ENCODE measurements around the gene ZNF700.

Gene ZNF700

GRCh38 chr19:11979527-11979926, 54.6 kb downstream of the ZNF700 start:
- H3F3A ChIP-seq (ENCODE audit: insufficient read depth, low read length) = no peaks in the 10 kb centered on the region
- no peak overlapping the region for H3K4me2 ChIP-seq (ENCODE audit: low read depth, low read length)
- no peaks in the 10 kb centered on the region for H4K20me1 ChIP-seq (ENCODE audit: insufficient read depth, low read length)
- no peaks in the 10 kb centered on the region for H3K79me2 ChIP-seq (ENCODE audit: low read length)
- H3K4me3 ChIP-seq (ENCODE audit: low read length) = no peak overlapping the region
- no peaks in the 10 kb centered on the region for H3K27me3 ChIP-seq (replicated peaks; ENCODE audit: insufficient read depth, low read length)
- no peaks in the 10 kb centered on the region for H3K36me3 ChIP-seq (replicated peaks; ENCODE audit: insufficient read depth, low read length)
- no peaks in the 10 kb centered on the region for H3K9me2 ChIP-seq (replicated peaks; ENCODE audit: insufficient read depth, low read length)
- DNase-seq = no peak
- H2AFZ ChIP-seq (ENCODE audit: low read length) = no peak overlapping the region
- TF ChIP-seq EZH2 (optimal IDR thresholded peaks at IDR 0.05; ENCODE audit: low read depth, low read length) (no peak), CTCF (IDR thresholded peaks at IDR 0.05; ENCODE audit: low read length) (no peak), EZH2phosphoT487 (IDR thresholded peaks at IDR 0.05; ENCODE audit: low read length) (no peak)
- no peak overlapping the region for H3K9ac ChIP-seq (ENCODE audit: low read length)
- no peaks in the 10 kb centered on the region for H3K9me3 ChIP-seq (replicated peaks; ENCODE audit: insufficient read depth, low read length)
- no peak overlapping the region for H3K27ac ChIP-seq (ENCODE audit: low read length)
- H3K4me1 ChIP-seq (ENCODE audit: low read length) = no peaks in the 10 kb centered on the region

GRCh38 chr19:11982526-11982925, 57.6 kb downstream of the ZNF700 start:
- no peak for DNase-seq
- Histone ChIP-seq H4K20me1 (ENCODE audit: insufficient read depth, low read length) (no peaks in the 10 kb centered on the region), H3K4me3 (ENCODE audit: low read length) (no peak overlapping the region), H3K9ac (ENCODE audit: low read length) (no peak overlapping the region), H3K9me2 (replicated peaks; ENCODE audit: insufficient read depth, low read length) (no peaks in the 10 kb centered on the region), H3K4me2 (ENCODE audit: low read depth, low read length) (no peak overlapping the region), H3F3A (ENCODE audit: insufficient read depth, low read length) (peaks cover under 1% of the 10 kb centered on the region), H3K36me3 (replicated peaks; ENCODE audit: insufficient read depth, low read length) (no peaks in the 10 kb centered on the region), H3K27me3 (replicated peaks; ENCODE audit: insufficient read depth, low read length) (no peaks in the 10 kb centered on the region), H3K27ac (ENCODE audit: low read length) (no peak overlapping the region), H3K4me1 (ENCODE audit: low read length) (no peaks in the 10 kb centered on the region), H3K79me2 (ENCODE audit: low read length) (no peaks in the 10 kb centered on the region), H2AFZ (ENCODE audit: low read length) (no peak overlapping the region), H3K9me3 (replicated peaks; ENCODE audit: insufficient read depth, low read length) (no peaks in the 10 kb centered on the region)
- TF ChIP-seq EZH2phosphoT487 (IDR thresholded peaks at IDR 0.05; ENCODE audit: low read length) = no peak
- no peak for TF ChIP-seq EZH2 (optimal IDR thresholded peaks at IDR 0.05; ENCODE audit: low read depth, low read length)
- TF ChIP-seq CTCF (IDR thresholded peaks at IDR 0.05; ENCODE audit: low read length) = no peak

GRCh38 chr19:11984986-11985385, 60.1 kb downstream of the ZNF700 start:
- Histone ChIP-seq H3F3A (ENCODE audit: insufficient read depth, low read length) (peaks cover 15% of the 10 kb centered on the region), H3K9me3 (replicated peaks; ENCODE audit: insufficient read depth, low read length) (no peaks in the 10 kb centered on the region), H2AFZ (ENCODE audit: low read length) (no peak overlapping the region), H3K4me3 (ENCODE audit: low read length) (no peak overlapping the region), H3K36me3 (replicated peaks; ENCODE audit: insufficient read depth, low read length) (no peaks in the 10 kb centered on the region), H4K20me1 (ENCODE audit: insufficient read depth, low read length) (no peaks in the 10 kb centered on the region), H3K4me2 (ENCODE audit: low read depth, low read length) (no peak overlapping the region), H3K4me1 (ENCODE audit: low read length) (no peaks in the 10 kb centered on the region), H3K27ac (ENCODE audit: low read length) (no peak overlapping the region), H3K9ac (ENCODE audit: low read length) (no peak overlapping the region), H3K9me2 (replicated peaks; ENCODE audit: insufficient read depth, low read length) (no peaks in the 10 kb centered on the region), H3K79me2 (ENCODE audit: low read length) (peaks cover 7% of the 10 kb centered on the region; the same call in 1 of the 2 replicates), H3K27me3 (replicated peaks; ENCODE audit: insufficient read depth, low read length) (no peaks in the 10 kb centered on the region)
- DNase-seq = no peak
- TF ChIP-seq EZH2 (optimal IDR thresholded peaks at IDR 0.05; ENCODE audit: low read depth, low read length) (no peak), EZH2phosphoT487 (IDR thresholded peaks at IDR 0.05; ENCODE audit: low read length) (no peak), CTCF (IDR thresholded peaks at IDR 0.05; ENCODE audit: low read length) (peak; percentile 33)
